ENCODE results near the gene RHAG. TPM values are rescaled to one million over a fixed set of nuclear protein-coding genes. Genes with fewer than 3 reads are reported as not detected.
"Not testable (repeated sequence)": the region's sequence is repeated elsewhere in the genome, so short reads cannot be mapped to it uniquely, and the experiment has no call there.

The RHAG gene
- polyA plus RNA-seq, 4 donors = 0.40 TPM; not detected in 3

- FAIRE-seq = no peak
- no peaks in the 10 kb centered on the region for H3K4me1 ChIP-seq (ENCODE audit: control insufficient read depth in 3 of 3, insufficient read depth in 2 of 3, low read depth in 1 of 3, low read length in 2 of 3)
These were observed 3.1 kb downstream of the RHAG start for GRCh38 chr6:49633541-49633940.

GRCh38 chr6:49632727-49633126 is 3.9 kb downstream of the RHAG start:
- no peaks in the 10 kb centered on the region for H3K36me3 ChIP-seq (ENCODE audit: control insufficient read depth in 3 of 3, insufficient read depth in 2 of 3, low read depth in 1 of 3, low read length in 3 of 3)
- 79 to 85% (median 84%) methylated on average over 3 of the region's 3 CpGs for WGBS, 3 donors
- FAIRE-seq = no peak
- DNase-seq = no peak
- no peaks in the 10 kb centered on the region for H3K27me3 ChIP-seq (ENCODE audit: control insufficient read depth in 3 of 3, insufficient read depth in 3 of 3, low read length in 3 of 3)
- H3K9me3 ChIP-seq (ENCODE audit: control insufficient read depth in 2 of 2, insufficient read depth in 1 of 2, low read depth in 1 of 2, low read length in 1 of 2) = no peaks in the 10 kb centered on the region
- H3K27ac ChIP-seq (ENCODE audit: low read depth in 1 of 3, low read length in 2 of 3) = no peak overlapping the region
- no peak overlapping the region for H3K4me3 ChIP-seq (ENCODE audit: low read depth in 1 of 3, low read length in 3 of 3)
- H3K4me1 ChIP-seq (ENCODE audit: control insufficient read depth in 3 of 3, insufficient read depth in 2 of 3, low read depth in 1 of 3, low read length in 2 of 3) = no peaks in the 10 kb centered on the region

More at GRCh38 chr6:49633541-49633940, 3.1 kb downstream of the RHAG start:
- no peaks in the 10 kb centered on the region for H3K9me3 ChIP-seq (ENCODE audit: control insufficient read depth in 2 of 2, insufficient read depth in 1 of 2, low read depth in 1 of 2, low read length in 1 of 2)
- whole genome bisulfite sequencing, 3 donors = 73 to 81% (median 73%) methylated on average over 2 of the region's 2 CpGs
- no peak overlapping the region for H3K4me3 ChIP-seq (ENCODE audit: low read depth in 1 of 3, low read length in 3 of 3)
- H3K36me3 ChIP-seq (ENCODE audit: control insufficient read depth in 3 of 3, insufficient read depth in 2 of 3, low read depth in 1 of 3, low read length in 3 of 3) = no peaks in the 10 kb centered on the region
- H3K27me3 ChIP-seq (ENCODE audit: control insufficient read depth in 3 of 3, insufficient read depth in 3 of 3, low read length in 3 of 3) = no peaks in the 10 kb centered on the region
- no peak overlapping the region for H3K27ac ChIP-seq (ENCODE audit: low read depth in 1 of 3, low read length in 2 of 3)
- no peak for DNase-seq

GRCh38 chr6:49629485-49630088 is 7.1 kb downstream of the RHAG start:
- H3K4me1 ChIP-seq (ENCODE audit: control insufficient read depth in 3 of 3, insufficient read depth in 2 of 3, low read depth in 1 of 3, low read length in 2 of 3); H3K36me3 ChIP-seq (ENCODE audit: control insufficient read depth in 3 of 3, insufficient read depth in 2 of 3, low read depth in 1 of 3, low read length in 3 of 3); FAIRE-seq; DNase-seq; H3K4me3 ChIP-seq (ENCODE audit: low read depth in 1 of 3, low read length in 3 of 3); H3K27ac ChIP-seq (ENCODE audit: low read depth in 1 of 3, low read length in 2 of 3); H3K27me3 ChIP-seq (ENCODE audit: control insufficient read depth in 3 of 3, insufficient read depth in 3 of 3, low read length in 3 of 3); H3K9me3 ChIP-seq (ENCODE audit: control insufficient read depth in 2 of 2, insufficient read depth in 1 of 2, low read depth in 1 of 2, low read length in 1 of 2): not testable (repeated sequence)
- WGBS, 3 donors = 94 to 95% (median 94%) methylated on average over 35 to 36 of the region's 36 CpGs

GRCh38 chr6:49626811-49627210 is 9.8 kb downstream of the RHAG start:
- WGBS, 3 donors = 84 to 91% (median 85%) methylated on average over 3 of the region's 3 CpGs
- Histone ChIP-seq H3K4me3 (ENCODE audit: low read depth in 1 of 3, low read length in 3 of 3) (no peak overlapping the region), H3K9me3 (ENCODE audit: control insufficient read depth in 2 of 2, insufficient read depth in 1 of 2, low read depth in 1 of 2, low read length in 1 of 2) (no peaks in the 10 kb centered on the region), H3K27me3 (ENCODE audit: control insufficient read depth in 3 of 3, insufficient read depth in 3 of 3, low read length in 3 of 3) (no peaks in the 10 kb centered on the region), H3K27ac (ENCODE audit: low read depth in 1 of 3, low read length in 2 of 3) (no peak overlapping the region), H3K36me3 (ENCODE audit: control insufficient read depth in 3 of 3, insufficient read depth in 2 of 3, low read depth in 1 of 3, low read length in 3 of 3) (no peaks in the 10 kb centered on the region), H3K4me1 (ENCODE audit: control insufficient read depth in 3 of 3, insufficient read depth in 2 of 3, low read depth in 1 of 3, low read length in 2 of 3) (no peaks in the 10 kb centered on the region)
- no peak for DNase-seq
- FAIRE-seq = no peak

- FAIRE-seq (no peak), DNase-seq (no peak)
- Histone ChIP-seq H3K36me3 (ENCODE audit: control insufficient read depth in 3 of 3, insufficient read depth in 2 of 3, low read depth in 1 of 3, low read length in 3 of 3) (no peaks in the 10 kb centered on the region), H3K4me3 (ENCODE audit: low read depth in 1 of 3, low read length in 3 of 3) (no peak overlapping the region), H3K9me3 (ENCODE audit: control insufficient read depth in 2 of 2, insufficient read depth in 1 of 2, low read depth in 1 of 2, low read length in 1 of 2) (no peaks in the 10 kb centered on the region), H3K27me3 (ENCODE audit: control insufficient read depth in 3 of 3, insufficient read depth in 3 of 3, low read length in 3 of 3) (peaks cover 0 to 4% (median 0%) of the 10 kb centered on the region in 3 donors), H3K4me1 (ENCODE audit: control insufficient read depth in 3 of 3, insufficient read depth in 2 of 3, low read depth in 1 of 3, low read length in 2 of 3) (no peaks in the 10 kb centered on the region), H3K27ac (ENCODE audit: low read depth in 1 of 3, low read length in 2 of 3) (no peak overlapping the region)
These were observed 18.4 kb downstream of the RHAG start for GRCh38 chr6:49618257-49618656.

- H3K27ac ChIP-seq (ENCODE audit: low read depth in 1 of 3, low read length in 2 of 3); FAIRE-seq; H3K36me3 ChIP-seq (ENCODE audit: control insufficient read depth in 3 of 3, insufficient read depth in 2 of 3, low read depth in 1 of 3, low read length in 3 of 3); DNase-seq; H3K9me3 ChIP-seq (ENCODE audit: control insufficient read depth in 2 of 2, insufficient read depth in 1 of 2, low read depth in 1 of 2, low read length in 1 of 2); H3K4me3 ChIP-seq (ENCODE audit: low read depth in 1 of 3, low read length in 3 of 3); H3K27me3 ChIP-seq (ENCODE audit: control insufficient read depth in 3 of 3, insufficient read depth in 3 of 3, low read length in 3 of 3); H3K4me1 ChIP-seq (ENCODE audit: control insufficient read depth in 3 of 3, insufficient read depth in 2 of 3, low read depth in 1 of 3, low read length in 2 of 3): not testable (repeated sequence)
- WGBS, 3 donors = 69 to 82% (median 75%) methylated on average over 5 of the region's 5 CpGs
These were observed 22.5 kb downstream of the RHAG start for GRCh38 chr6:49614144-49614543.

- no peaks in the 10 kb centered on the region for H3K9me3 ChIP-seq (ENCODE audit: control insufficient read depth in 2 of 2, insufficient read depth in 1 of 2, low read depth in 1 of 2, low read length in 1 of 2)
- H3K27me3 ChIP-seq (ENCODE audit: control insufficient read depth in 3 of 3, insufficient read depth in 3 of 3, low read length in 3 of 3) = no peaks in the 10 kb centered on the region
- H3K4me1 ChIP-seq (ENCODE audit: control insufficient read depth in 3 of 3, insufficient read depth in 2 of 3, low read depth in 1 of 3, low read length in 2 of 3) = peaks cover 0 to 3% (median 0%) of the 10 kb centered on the region in 3 donors
- no peaks in the 10 kb centered on the region for H3K36me3 ChIP-seq (ENCODE audit: control insufficient read depth in 3 of 3, insufficient read depth in 2 of 3, low read depth in 1 of 3, low read length in 3 of 3)
- FAIRE-seq (no peak), DNase-seq (no peak)
- no peak overlapping the region for H3K4me3 ChIP-seq (ENCODE audit: low read depth in 1 of 3, low read length in 3 of 3)
- H3K27ac ChIP-seq (ENCODE audit: low read depth in 1 of 3, low read length in 2 of 3) = no peak overlapping the region
- WGBS, 3 donors = 61 to 65% (median 62%) methylated on average over 1 of the region's 1 CpG
These were observed 27.4 kb downstream of the RHAG start for GRCh38 chr6:49609285-49609684.

- not testable (repeated sequence) for DNase-seq; H3K4me3 ChIP-seq (ENCODE audit: low read depth in 1 of 3, low read length in 3 of 3); H3K27me3 ChIP-seq (ENCODE audit: control insufficient read depth in 3 of 3, insufficient read depth in 3 of 3, low read length in 3 of 3); H3K36me3 ChIP-seq (ENCODE audit: control insufficient read depth in 3 of 3, insufficient read depth in 2 of 3, low read depth in 1 of 3, low read length in 3 of 3); H3K27ac ChIP-seq (ENCODE audit: low read depth in 1 of 3, low read length in 2 of 3); H3K4me1 ChIP-seq (ENCODE audit: control insufficient read depth in 3 of 3, insufficient read depth in 2 of 3, low read depth in 1 of 3, low read length in 2 of 3); FAIRE-seq; H3K9me3 ChIP-seq (ENCODE audit: control insufficient read depth in 2 of 2, insufficient read depth in 1 of 2, low read depth in 1 of 2, low read length in 1 of 2)
- 87 to 91% (median 89%) methylated on average over 9 of the region's 9 CpGs for WGBS, 3 donors
These were observed 28.4 kb downstream of the RHAG start for GRCh38 chr6:49608275-49608674.

GRCh38 chr6:49607391-49607982 is 29.2 kb downstream of the RHAG start:
- Histone ChIP-seq H3K27ac (ENCODE audit: low read depth in 1 of 3, low read length in 2 of 3) (no peak overlapping the region), H3K4me1 (ENCODE audit: control insufficient read depth in 3 of 3, insufficient read depth in 2 of 3, low read depth in 1 of 3, low read length in 2 of 3) (peaks cover 0 to 3% (median 0%) of the 10 kb centered on the region in 3 donors), H3K9me3 (ENCODE audit: control insufficient read depth in 2 of 2, insufficient read depth in 1 of 2, low read depth in 1 of 2, low read length in 1 of 2) (no peaks in the 10 kb centered on the region), H3K4me3 (ENCODE audit: low read depth in 1 of 3, low read length in 3 of 3) (no peak overlapping the region), H3K27me3 (ENCODE audit: control insufficient read depth in 3 of 3, insufficient read depth in 3 of 3, low read length in 3 of 3) (no peaks in the 10 kb centered on the region), H3K36me3 (ENCODE audit: control insufficient read depth in 3 of 3, insufficient read depth in 2 of 3, low read depth in 1 of 3, low read length in 3 of 3) (no peaks in the 10 kb centered on the region)
- DNase-seq (no peak), FAIRE-seq (no peak)

Data from small intestine (tissue), 7 donors.